Kidney (tissue), 14 donors: ENCODE data around the gene CHAF1B. TPM values are rescaled to one million over a fixed set of nuclear protein-coding genes. Genes with fewer than 3 reads are reported as not detected.
A peak's percentile ranks its signal among the peaks of the same experiment; 100 is the strongest.
"Not testable (repeated sequence)": the region's sequence is repeated elsewhere in the genome, so short reads cannot be mapped to it uniquely, and the experiment has no call there.

Experiments used
- DNase-seq, 5 donors: peaks; one replicate each; pipeline ENCODE4 v3.0.0-alpha.2; 2013 to 2020
- FAIRE-seq: peaks from 2 replicates; lab custom pipeline; 2012; peaks lifted over from hg19 to GRCh38; lab: Jason Lieb, UNC
- H3K27ac ChIP-seq, 2 donors: one replicate each; pipeline ENCODE4 v1.7.0; 2013; ENCODE audit warnings: low read depth in 2 of 2, low read length in 2 of 2, inconsistent platforms in 1 of 2
- H3K27me3 ChIP-seq: one replicate; pipeline ENCODE4 v1.7.1; 2013; ENCODE audit warnings: low read length, inconsistent platforms; ENCODE audit not compliant: control insufficient read depth, insufficient read depth
- H3K36me3 ChIP-seq, 3 donors: one replicate each; pipeline versions ENCODE4 v1.7.0 to v1.7.1; 2013; ENCODE audit warnings: low read length in 3 of 3, control low read depth in 1 of 3, inconsistent platforms in 1 of 3; ENCODE audit not compliant: insufficient read depth in 3 of 3, control insufficient read depth in 2 of 3
- H3K4me1 ChIP-seq, 3 donors: one replicate each; pipeline versions ENCODE4 v1.7.0 to v1.7.1; 2013; ENCODE audit warnings: low read length in 3 of 3, inconsistent platforms in 1 of 3, low read depth in 1 of 3; ENCODE audit not compliant: control insufficient read depth in 2 of 3, insufficient read depth in 2 of 3
- H3K4me3 ChIP-seq, 3 donors: one replicate each; pipeline versions ENCODE4 v1.7.0 to v1.8.1; 2013; ENCODE audit warnings: low read length in 3 of 3, control low read depth in 1 of 3, inconsistent platforms in 1 of 3
- H3K9ac ChIP-seq, 3 donors: one replicate each; pipeline versions ENCODE4 v1.7.0 to v1.7.1; 2013; ENCODE audit warnings: low read length in 3 of 3, control low read depth in 1 of 3, inconsistent platforms in 1 of 3
- H3K9me3 ChIP-seq, 3 donors: one replicate each; pipeline versions ENCODE4 v1.7.0 to v1.7.1; 2013; ENCODE audit warnings: low read length in 3 of 3, control low read depth in 1 of 3, inconsistent platforms in 1 of 3; ENCODE audit not compliant: control insufficient read depth in 2 of 3, insufficient read depth in 1 of 3
- CTCF ChIP-seq: IDR thresholded peaks from 3 replicates; pipeline ENCODE4 v1.5.1; 2012; ENCODE audit warnings: mild to moderate bottlenecking, moderate library complexity, borderline replicate concordance; ENCODE audit not compliant: insufficient read depth; ENCODE audit errors: extremely low read depth
- intact Hi-C: fragments of 100-400 bp; cut with DNase I; formaldehyde crosslinking; loops from one replicate; pipeline ENCODE4 v1.11.1; 2022
- polyA plus RNA-seq: library from polyadenylated mRNA; stranded (reverse); fragments of 350-450 nt; fragmentation: Illumina TruSeq; extraction: RNeasy Lipid Tissue Mini Kit (QIAGEN cat#74804); gene quantifications from one replicate; pipeline ENCODE4 v1.2.3, GENCODE V29; 2014; ENCODE audit warnings: low read depth, low replicate concordance; ENCODE audit not compliant: insufficient read depth
- total RNA-seq: library from RNA; stranded (reverse); fragmentation: NEBNext Ultra II Directional; extraction: Animal tissue kit (Norgen Biotek cat#: 25700); gene quantifications from one replicate; pipeline ENCODE4 v1.2.1, GENCODE V29; 2021
- donor health status: control.
- donor health status: control.
- donor health status: control.
- donor health status: control.
- donor health status: control.
- donor health status: DM: yes; HTN: yes; CAD: no.
- donor health status: Normal renal cell carcinoma (clear cell type).

The CHAF1B gene
- total and polyA plus RNA-seq, 2 donors from 2014 or later, result 1.0 to 2.5 TPM

- H3K27ac ChIP-seq, result no peak overlapping the region
- no peak overlapping the region for H3K4me3 ChIP-seq
- FAIRE-seq, result no peak
- DNase-seq, result peak in 3 of 5 donors; percentile 25 to 52 (median 38)
- no peak for TF ChIP-seq CTCF
- intact Hi-C loops, result no loop called here
- H3K36me3 ChIP-seq, result no peaks in the 10 kb centered on the region
- no peak overlapping the region for H3K9ac ChIP-seq
- H3K27me3 ChIP-seq, result no peaks in the 10 kb centered on the region
- no peaks in the 10 kb centered on the region for H3K4me1 ChIP-seq
- no peaks in the 10 kb centered on the region for H3K9me3 ChIP-seq
Measured at GRCh38 chr21:36388096-36388495, 2.9 kb downstream of the CHAF1B start.

DNA sequence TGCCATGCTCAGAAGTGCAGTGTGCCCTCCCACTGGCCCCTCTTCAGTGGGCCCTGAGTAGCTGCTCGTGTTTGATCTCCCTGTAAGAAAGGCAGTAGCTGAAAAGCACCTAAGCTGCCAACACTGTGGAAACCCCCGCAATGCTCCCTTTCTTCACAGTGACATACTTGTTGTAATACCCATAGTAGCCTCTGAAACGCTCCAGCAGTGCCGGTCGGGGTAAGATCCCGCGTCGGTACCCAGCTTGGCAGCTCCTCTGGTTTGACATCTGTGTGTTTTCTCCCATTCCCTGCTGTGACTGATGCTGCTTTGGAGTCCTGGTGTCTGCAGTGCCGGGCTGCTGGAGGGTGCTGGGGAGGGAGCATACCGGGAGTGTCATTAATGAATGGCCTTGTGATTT is 3.6 kb downstream of the CHAF1B start:
- no peaks in the 10 kb centered on the region for H3K27me3 ChIP-seq
- no peak for TF ChIP-seq CTCF
- no peak overlapping the region for H3K27ac ChIP-seq
- FAIRE-seq (no peak), DNase-seq (peak in 2 of 5 donors; percentile 32 to 35)
- H3K36me3 ChIP-seq, result no peaks in the 10 kb centered on the region
- no peaks in the 10 kb centered on the region for H3K9me3 ChIP-seq
- intact Hi-C loops, result no loop called here
- no peak overlapping the region for H3K4me3 ChIP-seq
- no peak overlapping the region for H3K9ac ChIP-seq
- H3K4me1 ChIP-seq, result no peaks in the 10 kb centered on the region

DNA sequence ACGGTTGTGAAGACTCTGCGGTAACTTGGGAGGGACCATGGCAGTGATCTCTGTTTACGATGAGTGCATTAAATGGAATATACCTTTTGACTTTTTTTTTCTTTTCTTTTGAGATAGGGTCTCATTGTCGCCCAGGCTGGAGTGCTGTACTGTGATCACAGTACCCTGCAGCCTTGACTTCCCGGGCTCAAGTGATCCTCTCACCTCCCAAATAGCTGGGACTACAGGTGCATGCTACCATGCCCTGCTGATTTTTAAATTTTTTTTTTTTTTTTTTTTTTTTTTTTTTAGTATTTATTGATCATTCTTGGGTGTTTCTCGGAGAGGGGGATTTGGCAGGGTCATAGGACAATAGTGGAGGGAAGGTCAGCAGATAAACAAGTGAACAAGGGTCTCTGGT is 6.5 kb downstream of the CHAF1B start:
- DNase-seq, H3K27ac ChIP-seq, H3K9me3 ChIP-seq, intact Hi-C loops, H3K27me3 ChIP-seq, H3K4me1 ChIP-seq, H3K4me3 ChIP-seq, H3K9ac ChIP-seq, FAIRE-seq, H3K36me3 ChIP-seq: not testable (repeated sequence)

DNA sequence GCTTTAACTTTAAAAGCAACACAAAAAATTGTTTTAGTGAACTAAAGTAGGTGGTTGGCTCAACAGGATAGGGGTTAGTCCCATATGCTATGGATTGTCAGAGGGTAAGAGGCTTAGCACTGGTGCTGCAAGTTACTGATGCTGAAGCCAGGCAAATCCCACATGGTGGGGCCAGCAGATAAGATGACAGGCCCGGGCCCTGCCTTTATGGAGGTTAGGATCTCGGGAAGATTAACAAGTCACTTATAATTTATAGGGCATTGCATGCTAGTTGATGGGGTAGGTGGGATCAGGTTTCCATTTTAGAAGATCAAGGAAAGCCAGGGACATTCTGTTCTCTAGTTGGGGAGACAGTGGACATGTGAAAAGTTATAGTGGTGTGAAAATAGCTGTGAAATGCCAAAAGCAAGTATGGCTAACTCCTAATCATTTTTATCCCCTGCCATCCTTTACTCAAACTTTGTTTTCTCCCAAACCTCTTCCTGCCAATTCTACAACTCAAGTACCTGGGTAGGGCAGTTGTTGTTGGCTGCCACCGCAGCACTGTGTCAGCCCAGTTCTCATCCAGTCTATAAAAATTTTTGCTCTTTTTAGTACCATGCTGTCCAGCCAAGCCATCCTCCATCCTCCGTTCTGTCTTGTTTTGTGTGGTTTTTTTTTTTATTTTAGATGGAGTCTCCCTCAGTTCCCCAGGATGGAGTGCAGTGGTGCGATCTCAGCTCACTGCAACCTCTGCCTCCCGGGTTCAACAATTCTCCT is 10.3 kb downstream of the CHAF1B start:
- Histone ChIP-seq H3K4me3 (no peak overlapping the region), H3K27ac (no peak overlapping the region), H3K27me3 (no peaks in the 10 kb centered on the region), H3K9me3 (no peaks in the 10 kb centered on the region), H3K4me1 (no peaks in the 10 kb centered on the region), H3K36me3 (no peaks in the 10 kb centered on the region), H3K9ac (no peak overlapping the region)
- FAIRE-seq (no peak), DNase-seq (peak in 3 of 5 donors; percentile 22 to 34 (median 34))
- intact Hi-C loops, result no loop called here
- TF ChIP-seq CTCF, result no peak
